Nephron progenitor cell (in vitro differentiated cells): ENCODE measurements around the gene PTPRD.

Experiments
- DNase-seq: peaks from one replicate; pipeline ENCODE4 v3.0.0; 2021
- H3K27ac Mint-ChIP-seq: 2 replicates; pipeline ENCODE4 v1.8.0; 2021; ENCODE audit warnings: mild to moderate bottlenecking, moderate library complexity, mixed read lengths
- H3K27me3 Mint-ChIP-seq: 2 replicates; pipeline ENCODE4 v1.8.0; 2021; ENCODE audit warnings: mild to moderate bottlenecking, low read depth, mixed read lengths; ENCODE audit not compliant: poor library complexity
- H3K36me3 Mint-ChIP-seq: 2 replicates; pipeline ENCODE4 v1.8.0; 2021; ENCODE audit warnings: low read depth, mixed read lengths
- H3K4me1 Mint-ChIP-seq: 2 replicates; pipeline ENCODE4 v1.8.0; 2021; ENCODE audit warnings: mixed read lengths
- H3K4me3 Mint-ChIP-seq: 2 replicates; pipeline ENCODE4 v1.8.0; 2021; ENCODE audit warnings: mild to moderate bottlenecking, moderate library complexity, mixed read lengths
- H3K9me3 Mint-ChIP-seq: 2 replicates; pipeline ENCODE4 v1.8.0; 2021; ENCODE audit warnings: mild to moderate bottlenecking, moderate library complexity, mixed read lengths
- TF ChIP-seq, protein P1 (sequence below): fragments of 200-600 bp; sonication (generic); IDR thresholded peaks from 2 replicates; pipeline ENCODE4 v1.5.0; 2021; ENCODE audit warnings: antibody characterized with exemption

Gene PTPRD

DNA sequence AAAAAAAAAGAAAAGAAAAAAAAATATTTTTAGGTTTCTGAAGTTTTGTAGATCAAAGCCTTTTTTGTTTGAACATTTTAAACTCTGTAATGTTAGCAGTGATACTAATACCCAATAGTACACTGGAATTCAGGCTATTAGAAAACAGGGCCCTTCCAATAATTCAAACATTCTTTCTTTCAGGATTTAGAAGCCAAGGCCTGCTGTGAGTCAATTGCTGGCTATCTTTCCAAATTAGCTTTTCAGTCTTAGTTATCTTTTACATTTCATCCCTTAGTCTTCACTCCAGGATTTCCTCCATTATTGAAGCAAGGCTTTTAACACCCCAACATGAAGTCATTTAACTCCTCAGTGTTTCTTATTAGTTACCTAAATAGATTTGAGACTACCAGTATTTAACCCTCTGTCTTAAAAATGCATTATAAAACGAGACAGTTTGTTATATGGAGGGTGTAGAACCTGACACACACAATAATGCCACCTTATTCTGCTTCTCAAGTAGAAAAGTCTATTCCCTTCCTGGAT, 1861.3 kb downstream of the PTPRD start:
- no peak for DNase-seq
- peaks cover 50% of the 10 kb centered on the region for H3K36me3 Mint-ChIP-seq
- peaks cover 31% of the 10 kb centered on the region for H3K9me3 Mint-ChIP-seq
- H3K4me3 Mint-ChIP-seq, result no peak overlapping the region
- H3K27ac Mint-ChIP-seq, result peak overlapping the region; percentile 91
- TF ChIP-seq, protein P1, sequence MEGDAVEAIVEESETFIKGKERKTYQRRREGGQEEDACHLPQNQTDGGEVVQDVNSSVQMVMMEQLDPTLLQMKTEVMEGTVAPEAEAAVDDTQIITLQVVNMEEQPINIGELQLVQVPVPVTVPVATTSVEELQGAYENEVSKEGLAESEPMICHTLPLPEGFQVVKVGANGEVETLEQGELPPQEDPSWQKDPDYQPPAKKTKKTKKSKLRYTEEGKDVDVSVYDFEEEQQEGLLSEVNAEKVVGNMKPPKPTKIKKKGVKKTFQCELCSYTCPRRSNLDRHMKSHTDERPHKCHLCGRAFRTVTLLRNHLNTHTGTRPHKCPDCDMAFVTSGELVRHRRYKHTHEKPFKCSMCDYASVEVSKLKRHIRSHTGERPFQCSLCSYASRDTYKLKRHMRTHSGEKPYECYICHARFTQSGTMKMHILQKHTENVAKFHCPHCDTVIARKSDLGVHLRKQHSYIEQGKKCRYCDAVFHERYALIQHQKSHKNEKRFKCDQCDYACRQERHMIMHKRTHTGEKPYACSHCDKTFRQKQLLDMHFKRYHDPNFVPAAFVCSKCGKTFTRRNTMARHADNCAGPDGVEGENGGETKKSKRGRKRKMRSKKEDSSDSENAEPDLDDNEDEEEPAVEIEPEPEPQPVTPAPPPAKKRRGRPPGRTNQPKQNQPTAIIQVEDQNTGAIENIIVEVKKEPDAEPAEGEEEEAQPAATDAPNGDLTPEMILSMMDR, result no peak
- no peaks in the 10 kb centered on the region for H3K27me3 Mint-ChIP-seq
- peaks cover 30% of the 10 kb centered on the region for H3K4me1 Mint-ChIP-seq

DNA sequence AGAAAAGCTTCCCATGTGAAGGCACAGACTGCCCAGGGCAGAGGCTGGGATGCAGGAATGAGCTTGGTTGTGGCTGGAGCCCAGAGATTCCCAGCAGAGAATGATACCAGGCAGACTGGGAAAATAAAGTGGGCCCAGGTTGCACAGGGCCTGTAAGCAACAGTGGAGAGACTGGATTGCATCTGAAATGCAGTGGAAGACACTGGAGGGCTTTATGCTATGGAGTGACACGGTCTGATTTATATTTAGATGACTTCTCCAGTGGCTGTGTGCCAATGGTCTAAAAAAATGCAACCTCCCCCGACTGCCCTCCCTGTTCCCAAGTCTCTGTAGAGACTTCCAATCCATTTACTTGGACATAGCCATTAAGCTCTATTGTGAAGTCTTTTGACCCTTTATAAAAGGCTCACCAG, 1862.2 kb downstream of the PTPRD start:
- peaks cover 27% of the 10 kb centered on the region for H3K9me3 Mint-ChIP-seq
- H3K36me3 Mint-ChIP-seq, result peaks cover 46% of the 10 kb centered on the region
- peak overlapping the region; percentile 2 for H3K4me3 Mint-ChIP-seq

GRCh38 chr9:8745347-8745746, 1867.5 kb downstream of the PTPRD start:
- DNase-seq, result no peak
- H3K4me3 Mint-ChIP-seq, result no peak overlapping the region
- H3K27me3 Mint-ChIP-seq, result no peaks in the 10 kb centered on the region
- TF ChIP-seq, protein P1, result no peak
- H3K36me3 Mint-ChIP-seq, result peaks cover 19% of the 10 kb centered on the region
- H3K27ac Mint-ChIP-seq, result no peak overlapping the region
- peaks cover 6% of the 10 kb centered on the region for H3K4me1 Mint-ChIP-seq
- H3K9me3 Mint-ChIP-seq, result peaks cover 9% of the 10 kb centered on the region

More for the DNA sequence above, 1862.2 kb downstream of the PTPRD start:
- Mint-ChIP-seq H3K4me1 (peaks cover 30% of the 10 kb centered on the region), H3K27me3 (no peaks in the 10 kb centered on the region), H3K27ac (peak overlapping the region; percentile 98)
- DNase-seq, result peak; percentile 3
- TF ChIP-seq, protein P1, result no peak

DNA sequence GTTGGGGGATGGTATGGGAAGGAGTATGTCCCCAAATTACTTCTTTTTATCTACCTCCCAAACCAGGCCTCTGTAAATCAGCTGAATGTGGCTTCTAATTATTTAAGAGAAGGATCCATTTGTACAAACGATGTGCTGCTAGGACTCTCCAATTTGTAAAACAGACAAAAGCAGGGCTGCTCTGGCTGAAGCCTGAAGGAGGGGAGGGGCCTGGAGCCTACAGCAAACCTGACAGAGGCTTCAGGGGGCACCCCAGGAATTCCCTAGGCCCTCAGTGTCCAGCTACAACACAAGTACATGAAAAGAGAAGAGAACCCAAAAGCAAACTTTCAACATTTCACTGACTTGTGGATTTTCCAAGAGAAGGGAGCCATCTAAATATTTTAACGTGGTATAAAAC, 1873.9 kb downstream of the PTPRD start:
- no peak overlapping the region for H3K27ac Mint-ChIP-seq
- TF ChIP-seq, protein P1, result no peak
- no peaks in the 10 kb centered on the region for H3K27me3 Mint-ChIP-seq
- H3K4me3 Mint-ChIP-seq, result no peak overlapping the region
- DNase-seq, result no peak
- H3K36me3 Mint-ChIP-seq, result peaks cover 31% of the 10 kb centered on the region
- peaks cover 13% of the 10 kb centered on the region for H3K9me3 Mint-ChIP-seq
- H3K4me1 Mint-ChIP-seq, result peaks cover 16% of the 10 kb centered on the region

- Mint-ChIP-seq H3K4me3 (no peak overlapping the region), H3K4me1 (peaks cover 30% of the 10 kb centered on the region), H3K36me3 (peaks cover 41% of the 10 kb centered on the region), H3K27me3 (no peaks in the 10 kb centered on the region), H3K9me3 (peaks cover 13% of the 10 kb centered on the region), H3K27ac (no peak overlapping the region)
- TF ChIP-seq, protein P1, result no peak
- no peak for DNase-seq
Measured at GRCh38 chr9:8736805-8737204, 1876.0 kb downstream of the PTPRD start.

DNA sequence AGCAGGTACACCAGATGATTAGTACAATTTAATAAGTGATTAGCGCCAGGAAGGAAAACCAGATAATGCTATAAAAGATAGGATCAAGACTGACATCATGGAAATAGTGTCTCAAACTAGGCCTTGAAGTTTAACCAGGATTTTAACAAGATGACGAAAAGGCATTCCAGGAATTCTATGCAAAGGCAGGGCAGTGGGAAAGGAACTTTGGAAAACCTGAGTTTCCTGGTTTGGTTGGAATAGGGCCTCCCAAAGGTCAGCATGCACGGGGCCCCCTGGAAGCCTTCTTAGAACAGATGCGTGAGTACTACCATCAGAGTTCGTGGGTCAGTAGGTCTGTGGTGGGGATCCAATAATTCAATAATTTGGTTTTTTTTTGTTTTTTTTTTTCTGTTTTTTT, 1878.0 kb downstream of the PTPRD start:
- peaks cover 47% of the 10 kb centered on the region for H3K36me3 Mint-ChIP-seq
- H3K4me3 Mint-ChIP-seq, result no peak overlapping the region
- H3K27ac Mint-ChIP-seq, result no peak overlapping the region
- no peaks in the 10 kb centered on the region for H3K27me3 Mint-ChIP-seq
- no peak for DNase-seq
- TF ChIP-seq, protein P1, result no peak
- peaks cover 30% of the 10 kb centered on the region for H3K4me1 Mint-ChIP-seq
- peaks cover 3% of the 10 kb centered on the region for H3K9me3 Mint-ChIP-seq
